Activated CD4-positive, CD25-positive, alpha-beta regulatory T cell treated with anti-CD3 and anti-CD28 coated beads, Interleukin-2, amount 50 U/mL, for 72 hours (primary cell): ENCODE measurements around the gene KCTD2.
A peak's percentile ranks its signal among the peaks of the same experiment; 100 is the strongest.
"Not testable (repeated sequence)": the region's sequence is repeated elsewhere in the genome, so short reads cannot be mapped to it uniquely, and the experiment has no call there.

Source experiments
- DNase-seq: peaks from one replicate; pipeline ENCODE4 v3.0.0; 2021

The KCTD2 gene

DNA sequence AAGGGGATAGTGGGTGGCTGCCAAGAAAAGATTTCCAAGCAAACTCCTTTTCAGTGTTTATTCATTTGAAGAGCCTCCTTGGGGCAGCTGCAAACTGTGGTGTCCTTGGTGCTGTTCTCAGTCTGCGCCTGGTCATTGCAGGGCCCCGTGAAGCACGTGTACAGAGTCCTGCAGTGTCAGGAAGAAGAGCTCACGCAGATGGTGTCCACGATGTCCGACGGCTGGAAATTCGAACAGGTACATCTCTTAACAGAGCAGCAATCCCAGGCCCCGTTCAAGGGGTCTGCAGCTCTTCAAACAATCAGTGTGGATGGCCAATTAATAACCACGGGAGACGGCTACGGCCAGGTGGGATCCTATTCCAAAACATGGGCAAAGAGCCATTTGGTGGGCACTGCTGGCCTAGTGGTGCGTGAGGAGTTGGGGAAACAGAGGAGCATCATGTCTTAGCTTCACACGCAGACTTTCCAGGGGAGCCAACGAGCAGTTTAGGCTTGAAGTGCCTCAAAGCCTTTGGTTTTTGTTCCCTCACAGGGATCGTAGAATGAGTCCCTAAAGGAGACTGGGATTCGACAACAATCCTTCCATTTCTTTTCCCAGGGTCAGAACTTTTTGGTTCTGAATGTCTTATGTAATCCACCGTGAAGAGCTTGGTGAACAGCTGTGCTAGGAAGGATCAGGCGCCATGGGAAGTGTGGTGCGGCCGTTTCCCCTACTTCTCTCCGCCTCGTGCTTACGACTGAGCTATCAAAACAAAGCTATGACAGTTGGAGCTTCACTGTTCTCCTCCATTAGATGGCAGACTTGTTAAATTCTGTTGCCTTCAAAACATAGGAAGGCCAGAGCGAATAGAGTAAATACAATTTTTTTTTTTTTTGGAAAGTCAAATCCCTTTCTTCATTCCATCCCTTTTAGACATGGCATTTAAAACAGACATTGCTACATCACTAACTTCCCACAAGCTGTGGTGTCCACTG is 12.6 kb downstream of the KCTD2 start:
- DNase-seq: no peak

DNA sequence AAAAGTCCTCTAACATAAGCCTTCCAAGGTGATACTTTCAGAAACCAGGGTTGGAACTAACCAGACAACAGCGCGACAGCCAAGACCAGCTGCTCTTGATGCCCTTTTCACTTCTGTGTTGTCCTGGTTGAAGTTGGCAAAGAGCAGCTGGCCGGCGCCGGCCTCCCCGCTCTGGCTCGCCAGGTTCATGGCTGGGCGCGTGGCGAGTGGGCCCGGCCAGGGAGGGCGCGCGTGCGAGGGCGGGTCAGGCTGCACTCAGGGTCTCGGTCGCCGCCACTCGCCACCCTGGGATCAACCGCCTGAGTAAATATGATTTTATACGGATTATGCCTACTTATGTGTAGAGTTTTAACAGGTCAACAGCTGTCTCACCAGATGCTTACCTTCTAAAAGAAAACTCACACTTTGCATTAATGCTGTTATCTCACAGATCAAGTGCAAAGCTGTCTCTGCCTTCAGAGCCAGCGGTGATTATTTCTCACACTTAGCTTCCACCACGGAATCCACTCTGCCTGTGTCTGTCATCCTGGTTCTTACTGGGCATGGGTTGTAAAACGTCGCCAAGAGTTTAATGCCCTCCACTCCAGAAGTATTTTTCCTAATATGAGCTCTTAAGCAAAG is 13.5 kb downstream of the KCTD2 start:
- DNase-seq: no peak

DNA sequence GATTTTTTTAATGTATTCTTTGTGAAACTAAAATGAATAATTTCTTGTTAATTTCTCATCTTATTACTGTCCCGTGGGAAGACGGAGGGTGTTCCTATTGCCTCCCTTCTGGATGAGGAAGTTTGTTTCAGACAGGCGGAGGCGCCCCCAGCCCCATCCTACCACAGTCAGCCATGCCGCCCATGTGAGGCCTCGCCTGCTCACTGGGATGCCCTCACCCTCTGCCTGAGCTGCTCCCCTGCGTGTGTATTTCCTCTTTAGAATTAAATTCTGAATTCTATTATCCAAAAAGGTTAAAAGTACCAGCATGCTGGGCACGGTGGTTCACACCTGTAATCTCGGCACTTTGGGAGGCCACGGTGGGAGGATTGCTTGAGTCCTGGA is 14.0 kb downstream of the KCTD2 start:
- no peak for DNase-seq

DNA sequence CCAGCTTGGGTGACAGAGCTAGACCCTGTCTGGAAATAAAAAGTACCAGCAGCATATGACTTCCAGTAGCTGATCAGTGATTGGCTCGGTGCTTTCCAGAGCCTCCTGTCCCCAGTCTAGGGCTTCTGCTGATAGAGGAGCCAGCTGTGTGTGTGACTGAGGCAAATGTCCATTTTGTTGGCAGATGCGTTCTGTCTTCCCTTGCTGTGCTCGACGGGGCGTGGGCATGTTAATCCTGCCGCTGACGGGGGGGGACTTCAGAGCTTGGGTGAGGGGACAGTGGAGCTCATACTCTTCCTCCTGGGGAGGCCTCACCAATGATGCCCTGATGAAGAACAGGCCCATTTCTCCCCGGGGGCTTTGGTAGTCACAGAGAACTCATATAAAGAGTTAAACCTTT is 14.6 kb downstream of the KCTD2 start:
- no peak for DNase-seq

DNA sequence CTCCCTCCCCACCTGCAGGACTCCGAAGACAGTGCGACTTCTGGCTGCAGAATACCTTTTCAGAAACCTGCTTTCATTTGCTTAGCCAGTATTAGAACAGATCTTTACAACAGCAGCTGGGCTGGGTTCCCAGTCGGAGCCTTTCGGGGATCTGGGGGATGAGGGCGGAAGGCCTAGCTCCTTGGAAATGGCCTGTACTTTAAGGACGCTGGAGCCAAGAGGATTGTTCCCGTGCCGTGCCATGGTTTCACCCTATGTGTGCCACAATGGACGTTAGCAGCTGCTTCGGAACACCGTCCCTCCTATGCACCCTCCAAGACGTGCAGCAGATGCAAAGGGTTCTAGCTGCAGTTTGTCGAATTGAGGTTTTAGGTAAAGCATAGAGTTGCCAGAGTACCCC is 16.2 kb downstream of the KCTD2 start:
- no peak for DNase-seq

DNA sequence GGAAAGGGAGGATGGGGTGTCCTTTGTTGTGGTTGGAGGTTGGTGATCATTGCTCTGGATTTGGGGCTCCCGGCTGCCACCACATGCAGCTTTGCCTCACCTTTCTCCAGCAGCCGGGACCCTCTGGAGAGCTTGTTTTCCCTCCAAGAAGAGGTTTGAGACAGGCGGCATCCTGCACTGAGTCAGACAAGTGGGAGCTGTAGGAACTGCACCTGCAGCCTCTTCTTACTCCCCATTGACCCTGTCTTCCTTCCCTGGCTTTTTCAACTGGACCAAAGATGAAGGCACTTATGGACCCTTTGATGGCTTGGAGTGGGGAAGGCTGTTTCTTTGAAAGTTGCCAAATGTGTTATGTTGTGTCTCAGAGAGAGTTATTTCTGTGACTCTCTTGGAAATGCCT is 16.6 kb downstream of the KCTD2 start:
- no peak for DNase-seq

DNA sequence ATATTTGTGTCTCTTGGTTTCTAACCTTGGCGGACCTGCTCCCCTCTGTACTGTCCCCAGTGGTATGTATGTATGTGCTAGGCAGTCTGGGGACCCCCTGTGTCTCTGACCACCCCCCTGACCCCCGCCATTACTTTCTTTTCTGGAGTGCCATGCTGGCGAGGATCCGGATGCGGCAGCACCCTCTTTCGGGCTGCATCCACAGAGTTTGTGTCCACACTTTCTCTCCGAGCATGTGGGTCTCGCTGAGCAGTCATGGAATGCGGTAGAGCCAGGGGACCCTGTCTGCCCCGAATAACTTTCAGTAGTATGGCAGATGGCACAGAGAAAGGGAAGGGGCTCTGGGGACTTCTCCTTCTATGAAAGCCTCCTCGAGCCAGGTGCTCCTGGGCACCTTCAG is 17.0 kb downstream of the KCTD2 start:
- DNase-seq: no peak

DNA sequence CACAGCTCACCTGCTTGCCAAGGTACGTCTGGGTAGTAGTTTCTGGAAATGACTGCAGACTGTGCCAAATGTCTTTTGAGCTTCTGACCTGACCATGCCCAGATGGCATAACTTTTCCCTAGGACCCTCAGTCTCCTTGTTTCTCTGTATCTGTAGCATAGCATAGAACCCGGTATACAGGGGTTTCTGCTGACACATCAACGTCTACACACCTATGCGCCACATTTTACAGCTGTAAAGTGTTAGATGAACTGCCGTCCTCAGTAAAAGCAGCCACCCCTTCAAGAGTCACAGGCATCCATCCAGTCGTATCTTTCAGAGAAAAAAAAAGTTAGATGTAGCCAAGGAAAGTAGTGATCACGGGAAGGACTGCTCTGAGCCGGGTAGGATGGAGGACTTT is 17.4 kb downstream of the KCTD2 start:
- no peak for DNase-seq

DNA sequence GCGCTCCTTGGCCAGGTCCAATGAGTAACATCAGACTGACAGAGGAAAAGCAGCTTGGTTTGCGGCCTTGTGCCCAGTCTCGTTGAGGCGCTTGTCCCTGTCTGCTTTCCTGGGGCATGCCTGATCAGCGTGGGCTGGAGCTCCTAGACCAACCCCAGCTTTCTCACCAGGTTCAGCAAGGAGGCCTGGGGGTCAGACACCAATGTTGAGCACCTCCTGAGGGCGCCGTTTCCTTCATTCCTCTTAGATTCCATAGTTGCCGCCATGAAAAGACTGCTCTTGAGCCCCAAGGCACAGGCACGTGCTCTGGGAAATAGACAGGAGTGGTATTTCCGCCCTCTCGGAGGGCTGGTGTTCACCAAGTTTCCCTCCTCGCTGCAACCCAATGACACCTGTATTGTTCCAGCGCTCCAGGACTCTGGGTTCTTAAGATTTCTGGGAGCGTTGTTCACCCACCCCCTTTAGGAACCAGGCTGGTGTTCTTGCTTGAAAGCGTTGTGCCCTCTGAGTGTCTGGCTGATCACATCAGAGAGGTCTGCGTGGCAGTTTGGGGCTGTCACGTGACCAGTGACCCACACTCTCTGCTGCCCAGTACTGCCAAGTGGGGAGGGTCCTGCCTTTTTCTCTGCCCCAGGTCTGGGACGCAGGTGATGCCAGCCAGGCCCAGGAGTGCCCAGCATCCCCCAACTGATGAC is 18.0 kb downstream of the KCTD2 start:
- no peak for DNase-seq

DNA sequence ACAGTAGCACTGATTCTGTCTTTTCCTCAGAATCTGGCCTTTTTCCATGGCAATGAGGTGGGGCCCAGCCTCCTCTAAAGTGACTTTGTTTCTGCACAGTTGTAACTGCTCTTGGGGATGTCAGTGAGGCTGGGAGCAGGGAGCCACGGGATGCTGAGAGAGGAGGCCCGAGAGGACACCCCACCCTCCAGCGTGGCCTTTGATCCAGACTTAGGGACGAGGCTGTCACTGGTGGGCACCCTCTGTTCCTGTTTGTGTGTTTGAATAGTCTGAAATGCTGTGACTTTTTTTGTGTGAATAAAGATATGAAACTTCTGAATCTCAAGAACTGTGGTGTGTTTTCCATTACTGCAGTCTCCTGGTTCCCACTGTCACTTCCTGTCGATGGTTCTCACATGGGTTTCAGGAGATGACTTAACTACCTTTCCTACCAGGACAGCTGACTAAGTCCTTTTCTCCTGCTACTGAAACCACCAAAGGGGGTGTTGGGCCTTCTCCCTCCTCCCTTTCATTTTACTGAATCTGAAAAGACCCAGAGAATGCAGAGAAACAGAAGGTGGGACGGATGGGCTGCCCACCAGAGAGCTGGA is 18.6 kb downstream of the KCTD2 start:
- no peak for DNase-seq

DNA sequence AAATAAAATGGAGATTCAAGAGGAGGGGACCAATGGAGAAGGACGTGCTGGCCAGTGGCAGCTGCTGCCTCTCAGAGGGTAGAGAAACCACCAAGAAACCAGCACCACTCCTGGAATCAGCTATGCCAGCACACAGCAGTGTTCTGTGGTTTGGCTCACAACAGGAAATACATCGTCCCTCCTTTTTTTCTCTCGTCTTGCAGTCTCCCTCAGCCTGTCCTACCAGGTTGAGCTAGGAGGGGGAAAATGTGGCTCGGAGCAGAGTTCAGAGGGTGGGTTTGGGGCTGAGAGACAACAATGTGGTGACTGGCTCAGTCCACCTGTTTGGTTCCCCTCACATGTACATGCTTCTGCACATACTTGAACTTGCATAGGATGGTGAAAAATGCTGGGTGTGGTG is 20.8 kb downstream of the KCTD2 start:
- no peak for DNase-seq

DNA sequence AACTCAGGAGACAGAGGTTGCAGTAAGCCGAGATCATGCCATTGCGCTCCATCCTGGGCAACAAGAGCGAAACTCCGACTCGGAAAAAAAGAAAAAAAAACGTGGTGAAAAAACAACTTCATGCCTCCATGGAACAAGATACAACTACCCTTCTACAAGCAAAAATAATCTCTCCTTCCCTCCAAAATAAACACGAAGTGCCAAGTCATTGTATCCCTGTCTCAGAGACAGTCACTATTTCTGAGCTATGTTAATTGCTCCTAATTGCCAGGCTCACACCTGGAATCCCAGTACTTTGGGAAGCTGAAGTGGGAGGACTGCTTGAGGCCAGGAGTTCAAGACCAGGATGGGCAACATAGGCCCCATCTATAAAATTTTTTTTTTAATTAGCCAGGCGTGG is 21.7 kb downstream of the KCTD2 start:
- no peak for DNase-seq

DNA sequence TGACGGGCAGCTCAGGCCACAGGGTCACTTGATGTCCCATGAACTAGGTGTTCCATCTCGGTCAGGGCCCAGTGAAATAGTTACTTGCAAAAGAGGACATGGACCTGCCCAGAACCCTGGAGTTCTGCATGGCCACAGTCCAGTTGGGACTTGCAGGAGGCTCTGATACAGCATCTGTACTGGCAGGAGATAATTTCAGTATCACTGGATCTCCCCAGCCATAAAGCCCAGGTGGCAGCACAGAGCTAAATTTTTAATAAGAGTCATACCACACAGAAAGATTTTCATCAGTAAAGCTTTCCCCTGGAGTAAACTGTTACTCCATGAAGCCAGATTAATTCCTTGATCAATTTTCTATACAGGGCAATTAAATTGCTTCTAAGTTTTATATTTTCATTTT is 22.8 kb downstream of the KCTD2 start:
- DNase-seq: no peak

DNA sequence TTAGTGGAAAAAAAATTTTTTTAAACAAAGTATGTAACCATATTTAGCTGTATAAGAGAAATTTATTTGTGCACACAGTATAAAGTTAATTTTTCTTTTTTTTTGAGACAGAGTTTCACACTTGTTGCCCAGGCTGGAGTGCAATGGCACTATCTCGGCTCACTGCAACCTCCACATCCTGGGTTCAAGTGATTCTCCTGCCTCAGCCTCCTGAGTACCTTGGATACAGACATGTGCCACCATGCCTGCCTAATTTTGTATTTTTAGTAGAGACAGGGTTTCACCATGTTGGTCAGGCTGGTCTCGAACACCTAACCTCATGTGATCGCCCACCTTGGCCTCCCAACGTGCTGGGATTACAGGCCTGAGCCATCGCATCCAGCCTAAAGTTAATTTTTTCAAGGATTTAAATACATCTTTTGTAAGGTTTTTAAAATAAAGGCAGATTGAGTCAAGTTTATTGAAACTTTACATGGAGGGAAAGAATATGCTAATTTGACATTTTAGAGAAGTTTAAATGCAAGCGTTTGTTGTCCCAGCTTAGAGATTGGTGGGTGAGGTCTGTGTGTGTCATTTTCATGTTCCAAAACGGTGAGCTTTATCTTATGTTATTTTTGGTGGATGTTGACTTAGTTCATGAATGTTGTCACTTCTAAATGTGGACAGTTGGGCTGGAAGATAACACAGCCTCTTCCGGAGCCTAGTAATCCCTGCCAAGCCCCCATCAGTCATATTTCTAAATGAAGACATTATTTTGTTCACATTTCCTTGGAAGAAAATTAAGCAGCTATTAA is 24.6 kb downstream of the KCTD2 start:
- not testable (repeated sequence) for DNase-seq

DNA sequence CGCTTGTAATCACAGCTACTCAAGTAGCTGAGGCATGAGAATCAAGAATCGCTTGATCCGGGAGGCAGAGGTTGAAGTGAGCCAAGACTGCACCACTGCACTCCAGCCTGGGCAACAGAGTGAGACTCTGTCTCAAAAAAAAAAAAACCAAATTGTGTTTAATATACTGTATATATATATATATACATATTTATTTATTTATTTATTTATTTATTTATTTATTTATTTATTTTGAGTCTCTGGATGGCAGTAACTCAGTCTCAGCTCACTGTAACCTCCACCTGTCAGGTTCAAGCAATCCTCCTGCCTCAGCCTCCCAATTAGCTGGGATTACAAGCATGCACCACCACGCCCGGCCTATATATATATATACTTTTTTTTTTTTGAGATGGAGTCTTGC is 25.9 kb downstream of the KCTD2 start:
- not testable (repeated sequence) for DNase-seq

DNA sequence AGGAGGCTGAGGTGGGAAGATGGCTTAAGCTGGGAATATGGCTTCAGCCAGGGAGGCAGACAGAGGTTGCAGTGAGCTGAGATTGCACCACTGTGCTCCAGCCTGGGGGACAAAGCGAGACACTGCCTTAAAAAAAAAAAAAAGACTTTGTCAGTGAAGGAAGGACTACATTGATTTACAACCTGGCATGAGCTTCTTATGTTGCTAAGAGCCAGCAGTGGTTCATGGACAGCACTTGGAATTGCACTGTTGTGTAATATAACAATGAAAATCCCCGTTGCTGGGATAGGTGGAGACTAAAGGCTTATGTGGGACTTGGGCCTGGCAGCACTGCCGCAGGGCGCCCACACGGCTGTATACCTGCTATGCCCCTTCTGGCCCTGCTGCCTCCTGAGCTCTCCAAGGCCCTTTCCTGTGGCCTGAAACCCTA is 26.6 kb downstream of the KCTD2 start:
- DNase-seq: no peak

DNA sequence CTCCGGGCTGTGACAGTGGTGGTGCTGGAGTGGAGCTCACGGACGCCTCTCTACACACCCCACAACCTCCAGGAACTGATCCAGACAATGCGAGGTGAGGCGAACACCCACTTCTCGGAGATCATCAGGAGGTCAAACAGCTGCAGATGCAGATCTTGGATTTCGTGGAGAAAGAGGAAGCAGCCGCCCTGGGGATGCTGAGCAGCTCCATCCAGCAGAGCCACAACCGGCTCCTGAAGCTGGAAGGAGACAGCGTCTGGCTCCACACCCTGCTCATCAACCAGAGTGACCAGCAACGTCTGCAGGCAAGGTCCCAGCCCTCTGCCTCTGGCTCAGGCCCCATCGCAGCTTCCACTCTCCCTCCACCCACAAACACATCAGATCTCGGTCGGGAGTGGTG is 27.5 kb downstream of the KCTD2 start:
- no peak for DNase-seq

DNA sequence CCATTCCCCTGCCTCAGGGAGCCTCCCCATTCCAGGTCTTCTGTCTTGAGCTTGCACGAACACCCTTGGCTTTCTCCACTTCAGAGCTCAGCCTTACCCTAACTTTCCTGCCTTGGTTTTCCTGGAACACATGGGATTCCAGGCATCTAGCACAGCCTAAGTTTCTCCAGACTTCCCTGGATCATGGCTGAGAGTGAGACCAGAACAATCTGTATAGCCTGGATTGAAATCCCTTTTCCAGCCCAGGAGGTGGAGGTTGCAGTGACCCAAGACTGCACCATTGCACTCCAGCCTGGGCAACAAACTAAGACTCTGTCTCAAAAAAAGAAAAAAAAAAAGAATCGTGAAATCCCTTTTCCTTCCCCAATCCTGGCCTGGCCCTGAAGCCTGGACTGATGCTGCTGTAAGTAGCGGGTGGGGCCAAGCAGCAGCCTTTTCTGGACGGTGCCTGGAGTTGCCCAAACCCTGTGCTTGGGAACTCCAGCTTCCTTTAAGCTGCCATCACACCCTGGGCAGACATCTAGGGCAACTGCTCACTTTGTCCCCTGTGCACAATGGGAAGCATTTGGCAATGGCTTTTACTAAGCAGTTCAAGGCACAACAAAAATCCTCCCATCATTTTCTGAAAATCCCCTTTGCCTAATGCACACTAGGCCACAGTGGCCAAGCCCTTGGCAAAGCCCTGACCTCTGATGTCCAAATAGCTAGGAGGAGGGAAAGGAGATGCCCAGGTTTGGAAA is 28.7 kb downstream of the KCTD2 start:
- DNase-seq: no peak

DNA sequence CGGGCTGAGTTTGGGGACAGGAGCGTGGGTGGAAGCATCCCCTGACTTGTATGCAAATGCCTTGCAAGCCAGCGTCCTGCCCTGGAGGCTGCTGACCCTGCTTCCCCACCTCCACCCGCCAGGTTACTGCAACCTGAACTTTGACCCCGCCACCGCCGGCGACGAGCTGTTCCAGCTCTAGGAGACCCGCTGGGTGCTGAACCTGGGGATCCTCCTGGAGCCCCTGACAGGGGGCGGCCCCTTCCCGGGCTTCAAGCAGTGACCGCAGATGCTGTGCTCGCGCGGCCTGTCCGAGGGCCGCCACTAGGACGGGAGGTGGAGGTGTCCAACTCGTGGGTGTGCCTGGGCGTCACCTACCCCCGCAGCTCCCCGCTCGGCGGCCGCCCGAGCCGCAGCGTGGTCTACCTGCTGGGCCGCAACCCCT is 30.1 kb downstream of the KCTD2 start:
- DNase-seq: no peak

DNA sequence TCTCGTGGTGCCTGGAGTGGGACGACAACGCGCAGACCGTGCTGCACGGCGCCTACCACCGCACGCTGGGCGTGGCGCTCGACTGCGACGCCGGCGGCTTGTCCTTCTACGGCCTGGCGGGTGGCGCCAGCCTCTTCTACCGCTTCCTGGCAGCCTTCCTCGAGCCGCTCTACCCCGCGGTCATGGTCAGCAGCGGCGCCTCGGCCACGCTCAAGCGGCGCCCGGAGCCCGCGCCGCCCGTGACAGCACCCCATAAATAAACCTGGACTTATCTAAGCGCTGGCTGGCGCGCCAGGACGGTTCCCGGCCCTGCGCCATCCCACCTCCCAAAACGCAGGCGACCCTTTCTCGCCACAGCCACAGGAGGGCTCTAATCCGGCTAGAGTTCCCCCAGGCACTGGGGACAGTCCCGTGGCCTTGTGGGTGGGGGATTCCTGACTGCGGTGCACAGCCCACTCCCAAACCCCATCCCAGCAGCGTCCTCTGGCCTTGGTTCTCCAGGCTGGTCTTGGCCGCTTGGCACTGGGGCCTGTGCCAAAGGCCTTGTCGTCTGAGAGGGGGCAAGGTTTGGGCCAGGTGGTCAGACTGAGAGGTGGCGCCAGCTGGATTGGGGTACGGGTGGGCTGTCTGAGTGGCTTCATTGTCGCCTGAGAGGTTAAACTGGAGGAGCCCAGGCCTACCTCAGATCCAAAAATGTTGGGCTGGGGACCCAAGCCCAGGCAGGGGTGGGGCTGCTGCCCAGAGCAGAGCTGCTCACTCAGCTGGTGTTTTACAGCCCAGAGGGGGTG is 30.7 kb downstream of the KCTD2 start:
- peak; percentile 70 for DNase-seq
